HG02852 (cell line): Measurements from ENCODE around the gene STRIP1.

ENCODE experiments used
- ATAC-seq: cut with Tn5 transposase; IDR thresholded peaks from one replicate; pipeline ENCODE4 v1.9.1; 2021; ENCODE audit warnings: mild to moderate bottlenecking, moderate library complexity; ENCODE audit not compliant: unreplicated experiment

Gene STRIP1

DNA sequence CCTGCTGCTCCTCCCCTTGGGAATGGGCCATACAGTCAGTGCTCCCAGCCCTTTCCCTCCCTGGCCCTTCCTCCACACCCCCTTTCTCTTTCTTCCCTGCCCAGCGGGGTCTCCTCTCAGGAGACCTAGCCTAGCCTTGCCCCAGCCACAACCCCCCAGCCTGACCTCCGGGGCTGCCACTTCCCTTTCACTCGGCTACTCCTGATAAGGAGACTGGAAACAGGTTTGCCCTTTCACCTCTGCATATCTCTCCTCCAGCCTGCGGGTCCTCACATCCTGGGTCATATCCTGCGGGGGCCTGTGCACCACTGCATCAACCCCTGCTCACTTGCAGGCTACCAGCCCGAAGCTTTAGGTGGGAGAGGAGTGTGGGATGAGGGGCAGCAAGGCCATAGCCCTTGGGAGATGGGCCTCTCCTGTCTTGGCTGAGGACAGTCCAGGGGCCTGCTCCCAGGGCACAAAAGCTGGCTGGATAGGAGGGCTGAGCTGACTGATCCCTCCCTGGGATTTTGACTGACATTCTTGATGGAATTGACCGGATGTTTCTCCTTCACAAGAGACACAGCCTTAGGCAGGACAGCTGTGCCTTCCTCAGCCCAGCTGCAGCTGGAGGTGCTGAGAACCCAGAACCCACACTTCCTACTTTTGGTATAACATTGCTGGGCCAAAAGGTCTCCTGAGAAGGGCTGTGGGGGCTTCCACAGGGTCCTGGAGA is 55.3 kb downstream of the STRIP1 start:
- no peak for ATAC-seq

DNA sequence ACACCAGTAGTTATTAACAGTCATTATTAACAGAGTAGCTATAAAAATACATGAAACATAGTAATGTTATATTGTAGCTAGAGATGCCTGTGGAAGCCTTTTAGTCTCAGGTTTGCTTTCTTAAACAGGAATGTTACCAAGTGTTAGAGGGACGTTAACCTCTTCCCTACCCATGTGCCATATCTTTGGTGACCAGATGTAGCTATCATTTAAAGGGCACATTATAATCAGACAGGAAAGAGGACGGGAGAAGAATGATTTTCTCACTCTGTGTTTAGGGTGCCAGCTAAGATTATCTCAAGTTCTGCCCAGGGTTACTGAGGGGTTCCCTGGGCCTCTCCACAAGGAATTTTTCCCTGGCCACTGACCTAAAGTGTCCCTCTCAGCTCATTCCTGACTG is 57.0 kb downstream of the STRIP1 start:
- ATAC-seq, result no peak

DNA sequence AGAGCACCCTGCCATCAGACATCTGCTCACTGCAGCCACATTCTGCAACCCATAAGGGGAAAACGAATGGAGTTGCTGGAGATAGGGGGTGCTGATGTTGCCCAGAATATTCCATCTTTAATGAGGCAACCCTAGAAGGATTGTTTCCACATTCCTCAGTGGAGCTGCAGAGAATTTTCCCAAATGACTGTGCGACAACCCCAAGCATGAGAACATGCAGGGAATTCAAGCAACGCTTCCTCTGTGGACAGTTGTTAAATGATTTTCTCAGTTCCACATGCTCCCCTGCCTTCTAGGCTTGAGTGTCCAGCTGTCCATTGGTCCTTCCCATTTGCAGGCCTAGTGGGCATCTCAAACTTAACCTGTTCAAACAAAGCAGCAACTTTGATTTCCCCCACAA is 57.4 kb downstream of the STRIP1 start:
- ATAC-seq, result no peak

DNA sequence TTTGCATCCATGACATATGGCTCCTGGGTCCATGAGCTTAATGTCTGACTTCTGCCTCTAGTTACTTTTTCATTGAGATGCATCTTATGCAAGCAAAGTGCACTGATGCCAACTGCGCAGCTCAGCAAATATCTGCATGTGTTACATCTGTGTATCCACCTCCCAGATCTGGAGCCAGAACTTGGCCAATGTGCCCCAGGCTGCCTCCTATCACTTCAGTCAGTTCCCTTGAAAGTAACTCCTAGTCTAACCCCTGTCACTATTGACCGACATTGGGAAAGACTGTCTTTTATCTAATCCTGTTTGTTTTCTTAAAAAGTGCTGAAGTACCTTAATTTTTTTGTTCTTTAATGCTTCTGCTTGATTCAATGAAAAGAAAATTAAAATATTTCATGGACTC is 58.6 kb downstream of the STRIP1 start:
- no peak for ATAC-seq

DNA sequence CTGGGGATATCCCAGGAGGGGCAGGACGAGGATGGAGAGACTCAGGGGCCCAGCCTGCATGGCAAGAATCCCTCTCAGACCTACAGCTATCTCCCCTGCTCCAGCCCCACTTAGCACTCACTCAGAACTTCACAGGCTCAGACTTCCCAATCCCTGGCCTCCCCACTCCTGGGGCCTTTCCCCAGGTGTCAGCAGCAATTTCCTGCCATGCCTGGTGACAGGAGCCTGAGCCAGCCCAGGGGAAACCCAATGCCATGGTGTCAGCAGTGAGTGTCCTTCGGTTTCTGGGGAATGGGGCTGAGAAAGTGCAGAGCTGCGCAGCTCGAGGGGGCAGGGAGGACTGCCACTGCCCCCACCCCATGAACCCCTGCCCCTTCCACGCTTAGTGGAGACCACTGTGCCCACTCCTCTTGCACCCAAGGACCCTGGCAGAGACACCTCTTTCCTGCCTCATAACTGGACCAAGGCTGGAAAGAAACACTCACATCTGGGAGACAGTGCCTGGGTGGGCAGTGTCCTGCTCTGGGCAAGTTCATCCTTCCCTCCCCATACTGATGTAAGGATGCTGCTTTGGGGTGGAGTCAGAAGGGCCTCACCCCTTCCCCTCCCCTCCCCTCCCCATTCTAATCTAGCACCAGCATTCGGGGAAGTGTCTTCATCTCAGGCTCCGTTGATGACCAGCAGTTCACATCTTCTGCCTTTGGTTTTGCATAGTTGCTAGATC is 60.7 kb downstream of the STRIP1 start:
- ATAC-seq, result no peak

DNA sequence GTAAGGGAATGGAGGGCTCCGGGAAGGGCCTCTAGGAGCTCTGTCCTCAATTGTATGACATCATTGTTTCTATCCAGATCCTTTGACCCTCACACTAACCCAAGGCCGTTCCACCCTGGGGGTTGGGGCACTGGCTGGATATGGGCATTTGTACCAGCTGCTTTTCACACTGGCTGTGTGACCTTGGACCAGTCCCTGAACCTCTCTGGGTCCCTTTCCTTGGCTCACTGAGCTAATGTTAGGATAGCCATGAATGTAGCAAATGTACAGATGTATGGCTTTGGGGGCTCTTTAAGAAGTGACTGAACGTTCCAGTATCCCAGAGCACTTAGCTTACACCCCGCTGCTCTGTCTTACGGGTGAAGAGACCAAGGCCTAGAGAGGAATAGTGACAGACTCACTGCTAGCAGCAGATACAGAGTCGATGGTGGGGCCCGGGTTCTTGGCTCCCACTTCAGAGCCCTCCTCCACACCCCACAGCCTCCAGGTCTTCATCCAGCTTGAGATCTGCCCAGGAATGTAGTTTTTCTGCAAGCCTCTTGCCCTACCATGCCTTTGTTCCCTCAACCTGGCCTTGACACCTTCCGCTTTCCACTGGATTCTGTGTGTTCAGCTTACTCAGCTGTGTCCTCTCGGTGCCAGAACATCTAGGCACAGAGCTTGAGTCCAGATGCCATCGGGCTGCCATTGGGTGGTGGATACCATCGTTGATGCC is 63.2 kb downstream of the STRIP1 start:
- ATAC-seq, result no peak

GRCh38 chr1:110098222-110099026 is 64.0 kb downstream of the STRIP1 start:
- ATAC-seq, result no peak

GRCh38 chr1:110100335-110100734 is 65.9 kb downstream of the STRIP1 start:
- no peak for ATAC-seq

DNA sequence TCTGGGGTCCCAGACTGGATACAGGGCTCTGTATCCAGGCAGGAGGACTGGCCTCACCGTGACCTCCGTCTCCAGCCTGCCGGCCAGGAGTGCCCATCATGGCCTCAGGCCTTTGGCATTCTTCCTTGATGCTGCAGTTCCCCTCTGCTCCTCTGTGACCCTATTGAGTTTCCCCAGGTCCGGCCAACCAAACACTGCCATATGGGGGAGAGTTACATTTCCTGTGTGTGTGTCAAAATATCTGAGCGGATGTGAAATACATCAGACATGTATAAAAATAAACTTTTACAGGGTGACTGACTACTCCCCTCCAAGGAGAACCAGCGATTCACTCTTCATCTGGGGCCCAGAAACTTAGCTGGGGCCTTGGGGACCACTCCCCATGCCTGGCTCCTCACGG is 67.7 kb downstream of the STRIP1 start:
- ATAC-seq, result no peak
